Activated CD4-positive, alpha-beta T cell treated with anti-CD3 and anti-CD28 coated beads, Interleukin-2, amount 10 ng/mL, durations not matched to agents 7 days and 5 days (primary cell): ENCODE measurements around the gene ST8SIA1. TPM values are rescaled to one million over a fixed set of nuclear protein-coding genes. Genes with fewer than 3 reads are reported as not detected.
"Not testable (repeated sequence)": the region's sequence is repeated elsewhere in the genome, so short reads cannot be mapped to it uniquely, and the experiment has no call there.

Experiments
- CTCF ChIA-PET: fragments of 350-600 bp; sonication (Branson Sonifier 250); formaldehyde crosslinking; loops from one replicate; lab custom pipeline; 2021; ENCODE audit warnings: antibody characterized with exemption; lab: Charles Lee
- POLR2A ChIA-PET: fragments of 350-600 bp; sonication (Branson Sonifier 250); formaldehyde crosslinking; loops from one replicate; lab custom pipeline; 2021; ENCODE audit warnings: antibody characterized with exemption; lab: Charles Lee
- DNase-seq: peaks from one replicate; pipeline ENCODE4 v3.0.0-alpha.2; 2020
- H3K27ac Mint-ChIP-seq: one replicate; pipeline ENCODE4 v1.8.0; 2021; ENCODE audit warnings: mild to moderate bottlenecking, moderate library complexity, mixed read lengths
- H3K27me3 Mint-ChIP-seq: one replicate; pipeline ENCODE4 v1.8.0; 2021; ENCODE audit warnings: mixed read lengths
- H3K36me3 Mint-ChIP-seq: one replicate; pipeline ENCODE4 v1.8.0; 2021; ENCODE audit warnings: low read depth, mixed read lengths
- H3K4me1 Mint-ChIP-seq: one replicate; pipeline ENCODE4 v1.8.0; 2021; ENCODE audit warnings: mixed read lengths
- H3K4me3 Mint-ChIP-seq: one replicate; pipeline ENCODE4 v1.8.0; 2021; ENCODE audit warnings: mild to moderate bottlenecking, moderate library complexity, mixed read lengths
- H3K9me3 Mint-ChIP-seq: one replicate; pipeline ENCODE4 v1.8.0; 2021; ENCODE audit warnings: mixed read lengths
- total RNA-seq, 2 experiments: library from RNA; stranded (reverse); gene quantifications; one replicate each; pipeline ENCODE4 v1.2.3, GENCODE V29; 2021

Gene ST8SIA1, protein sequence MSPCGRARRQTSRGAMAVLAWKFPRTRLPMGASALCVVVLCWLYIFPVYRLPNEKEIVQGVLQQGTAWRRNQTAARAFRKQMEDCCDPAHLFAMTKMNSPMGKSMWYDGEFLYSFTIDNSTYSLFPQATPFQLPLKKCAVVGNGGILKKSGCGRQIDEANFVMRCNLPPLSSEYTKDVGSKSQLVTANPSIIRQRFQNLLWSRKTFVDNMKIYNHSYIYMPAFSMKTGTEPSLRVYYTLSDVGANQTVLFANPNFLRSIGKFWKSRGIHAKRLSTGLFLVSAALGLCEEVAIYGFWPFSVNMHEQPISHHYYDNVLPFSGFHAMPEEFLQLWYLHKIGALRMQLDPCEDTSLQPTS
- total RNA-seq: under 1 TPM; 0.52 to 0.62 TPM

DNA sequence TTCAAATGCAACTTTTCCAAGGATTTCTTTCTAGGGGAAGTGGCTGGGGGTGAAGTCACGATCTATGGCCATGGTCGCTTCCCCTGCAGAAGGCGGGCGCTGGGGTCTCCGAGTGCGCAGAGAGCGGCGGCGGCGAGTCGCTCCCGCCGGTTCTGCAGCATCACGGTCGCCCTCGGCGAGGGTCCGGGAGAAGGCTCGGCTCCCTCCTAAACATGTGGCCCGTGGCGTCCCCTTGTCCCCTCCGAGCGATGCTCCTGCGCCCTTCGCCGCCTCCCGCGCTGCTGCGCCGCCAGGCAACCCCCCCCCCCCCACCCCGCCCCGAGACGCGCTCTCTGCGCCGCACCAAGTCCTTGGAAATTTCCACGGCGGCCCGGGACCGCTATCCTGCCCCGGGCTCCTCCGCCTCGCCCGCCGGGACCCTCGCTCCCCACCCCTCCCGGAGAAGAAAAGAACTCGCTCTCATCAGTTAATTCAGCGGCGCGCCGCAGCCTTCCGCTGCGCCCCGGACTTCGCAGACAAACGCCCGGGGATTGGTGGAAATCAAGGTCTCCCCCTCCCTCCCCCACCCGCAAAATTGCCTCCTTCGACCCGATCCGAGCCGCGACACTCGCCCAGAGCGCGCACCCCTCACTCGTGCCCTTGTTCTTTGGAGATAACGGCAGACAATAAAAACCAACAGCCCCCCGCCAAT is at the start of gene ST8SIA1:
Gene ST8SIA1 (minus strand): TSS at position 298 of the 691 bp plus-strand sequence. CDS start 475 bp downstream, outside the sequence.
- no peaks in the 10 kb centered on the region for H3K36me3 Mint-ChIP-seq
- H3K9me3 Mint-ChIP-seq: no peaks in the 10 kb centered on the region
- peaks cover 20% of the 10 kb centered on the region for H3K4me1 Mint-ChIP-seq
- peak within 1 kb of the TSS; percentile 86 for H3K4me3 Mint-ChIP-seq
- DNase-seq: peak; percentile 35
- ChIA-PET CTCF (interaction anchor here (0.7 to 1.5 kb wide), 3 partner anchors 43 to 288 kb away, joined by 3 to 6 read pairs (median 3); no protein-coding TSS in a partner anchor), POLR2A (interaction anchor here (0.6 kb wide), 1 partner anchor 123 kb away, joined by 3 read pairs; no protein-coding TSS in a partner anchor)
- H3K27ac Mint-ChIP-seq: peak within 1 kb of the TSS; percentile 77
- H3K27me3 Mint-ChIP-seq: peaks cover 60% of the 10 kb centered on the region

DNA sequence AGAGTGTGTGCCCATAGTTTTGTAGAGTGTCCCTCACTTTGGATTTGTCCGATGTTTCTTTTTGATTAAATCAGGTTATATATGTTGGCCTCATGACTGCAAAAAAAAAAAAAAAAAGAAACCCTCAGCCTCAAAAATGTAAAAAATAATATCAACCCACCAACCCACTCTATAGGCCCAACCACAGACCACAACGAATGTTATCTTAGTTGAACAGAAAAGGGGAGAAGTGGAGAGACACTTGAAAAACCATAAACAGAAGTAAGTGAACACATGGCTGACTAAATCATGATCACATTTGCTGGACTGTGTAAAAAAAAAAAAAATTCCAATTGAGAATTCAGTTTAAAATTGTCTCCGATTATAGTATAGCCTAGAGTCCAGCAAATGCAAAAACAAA is 45.5 kb upstream of the ST8SIA1 start:
- CTCF ChIA-PET: no interaction called here
- Mint-ChIP-seq H3K36me3 (no peaks in the 10 kb centered on the region), H3K4me1 (no peaks in the 10 kb centered on the region), H3K4me3 (no peak overlapping the region), H3K9me3 (peaks cover 3% of the 10 kb centered on the region), H3K27me3 (no peaks in the 10 kb centered on the region), H3K27ac (no peak overlapping the region)
- POLR2A ChIA-PET: no interaction called here
- DNase-seq: no peak

DNA sequence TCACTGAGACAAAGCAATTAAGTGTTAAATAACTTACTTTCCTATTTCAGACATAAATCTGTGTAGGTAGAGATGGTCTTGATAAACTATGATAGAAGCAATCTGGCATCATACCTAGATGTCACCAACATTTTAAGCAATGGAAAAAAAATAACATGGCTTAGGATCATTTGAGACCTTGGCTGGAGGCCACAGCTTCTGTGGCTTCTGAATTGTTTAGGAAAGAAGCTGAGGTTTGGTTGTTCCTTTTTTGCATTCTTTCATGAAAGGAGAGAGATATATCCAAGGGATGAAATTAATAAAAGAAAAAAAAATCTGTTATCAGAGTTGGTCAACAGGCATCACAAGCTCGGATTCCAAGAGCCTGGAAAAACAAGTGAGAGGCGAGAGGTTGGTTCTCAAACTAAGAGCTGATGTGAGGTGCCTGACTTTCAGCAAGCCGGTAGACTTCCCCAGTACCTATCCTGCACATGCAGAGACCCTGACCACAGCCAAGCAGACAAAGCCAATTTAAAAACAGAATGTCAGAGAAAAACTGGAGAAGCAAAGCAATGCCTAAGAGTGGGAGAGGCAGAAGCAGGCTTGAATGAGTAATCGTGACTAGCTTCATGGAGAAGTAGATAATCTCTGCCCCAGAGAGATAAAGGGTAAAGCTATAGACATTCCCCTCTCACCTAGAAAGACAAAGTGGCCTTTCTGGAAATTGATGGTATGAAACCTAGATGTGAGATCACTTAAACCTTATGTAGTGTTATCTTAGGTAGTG is 43.4 kb upstream of the ST8SIA1 start:
- Mint-ChIP-seq H3K4me3 (no peak overlapping the region), H3K4me1 (no peaks in the 10 kb centered on the region), H3K27me3 (no peaks in the 10 kb centered on the region), H3K9me3 (no peaks in the 10 kb centered on the region), H3K36me3 (no peaks in the 10 kb centered on the region), H3K27ac (no peak overlapping the region)
- DNase-seq: no peak
- CTCF ChIA-PET: interaction anchor here (0.7 to 0.8 kb wide), 2 partner anchors 37 to 310 kb away, joined by 3 read pairs; no protein-coding TSS in a partner anchor
- POLR2A ChIA-PET: no interaction called here

DNA sequence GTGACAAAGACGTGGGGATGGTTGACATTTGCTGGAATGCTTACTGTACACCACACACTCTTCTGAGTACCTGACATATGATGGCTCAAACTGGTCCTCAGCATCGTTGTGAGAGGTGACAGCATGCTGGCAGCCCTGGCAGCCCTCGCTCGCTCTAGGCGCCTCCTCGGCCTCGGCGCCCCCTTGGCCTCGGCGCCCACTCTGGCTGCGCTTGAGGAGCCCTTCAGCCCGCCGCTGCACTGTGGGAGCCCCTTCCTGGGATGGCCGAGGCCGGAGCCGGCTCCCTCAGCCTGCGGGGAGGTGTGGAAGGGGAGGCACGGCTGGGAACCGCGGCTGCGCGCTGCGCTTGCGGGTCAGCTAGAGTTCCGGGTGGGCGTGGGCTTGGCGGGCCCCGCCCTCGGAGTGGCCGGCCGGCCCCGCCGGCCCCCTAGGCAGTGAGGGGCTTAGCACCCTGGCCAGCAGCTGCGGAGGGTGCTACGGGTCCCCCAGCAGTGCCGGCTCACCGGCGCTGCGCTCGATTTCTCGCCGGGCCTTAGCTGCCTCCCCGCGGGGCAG is 42.2 kb upstream of the ST8SIA1 start:
- H3K36me3 Mint-ChIP-seq, DNase-seq, H3K9me3 Mint-ChIP-seq, CTCF ChIA-PET, H3K27ac Mint-ChIP-seq, H3K4me3 Mint-ChIP-seq, POLR2A ChIA-PET, H3K4me1 Mint-ChIP-seq, H3K27me3 Mint-ChIP-seq: not testable (repeated sequence)

DNA sequence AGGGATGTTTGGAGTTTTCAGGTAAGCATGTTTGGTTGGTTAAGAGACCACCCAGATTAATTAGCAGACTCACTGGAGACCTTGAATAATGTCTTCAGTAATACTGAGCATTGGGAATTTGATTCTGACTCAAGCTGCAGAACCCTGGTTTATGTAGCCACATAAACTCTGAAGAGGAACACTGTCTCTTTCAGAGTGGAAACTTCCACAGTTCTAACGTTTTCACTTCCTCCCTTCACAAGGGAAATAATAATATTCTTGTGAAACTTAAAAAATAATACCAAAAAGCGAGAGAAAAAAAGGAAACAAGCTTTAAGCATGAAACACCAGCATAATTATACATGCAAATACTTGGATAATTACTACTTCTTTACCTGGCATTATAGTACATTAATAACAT is 40.0 kb upstream of the ST8SIA1 start:
- H3K27ac Mint-ChIP-seq: no peak overlapping the region
- H3K27me3 Mint-ChIP-seq: no peaks in the 10 kb centered on the region
- H3K4me1 Mint-ChIP-seq: no peaks in the 10 kb centered on the region
- no peaks in the 10 kb centered on the region for H3K36me3 Mint-ChIP-seq
- CTCF ChIA-PET: no interaction called here
- POLR2A ChIA-PET: no interaction called here
- DNase-seq: no peak
- no peak overlapping the region for H3K4me3 Mint-ChIP-seq
- no peaks in the 10 kb centered on the region for H3K9me3 Mint-ChIP-seq

DNA sequence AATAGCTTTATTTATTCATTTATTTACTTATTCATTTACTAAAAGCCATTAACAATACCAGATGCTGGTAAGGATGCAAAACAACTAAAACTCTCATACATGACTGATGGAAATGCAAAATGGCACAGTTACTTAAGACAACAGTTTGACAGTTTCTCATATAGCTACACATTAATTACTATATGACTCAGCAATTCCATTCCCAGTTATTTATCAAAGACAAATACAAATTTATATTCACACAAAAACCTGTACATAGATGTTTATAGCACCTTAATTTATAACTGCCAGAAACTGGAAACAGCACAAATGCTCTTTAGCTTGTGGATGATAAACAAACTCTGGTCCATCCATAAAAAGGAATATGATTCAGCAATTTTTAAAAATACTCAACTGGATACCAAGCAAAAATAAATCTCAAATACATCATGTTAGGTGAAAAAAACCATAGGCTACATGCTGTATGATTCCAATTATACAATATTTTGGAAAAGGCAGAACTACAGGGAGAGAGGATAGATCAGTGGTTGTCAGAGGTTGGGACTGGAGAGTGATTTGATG is 37.9 kb upstream of the ST8SIA1 start:
- no peaks in the 10 kb centered on the region for H3K36me3 Mint-ChIP-seq
- peaks cover 4% of the 10 kb centered on the region for H3K9me3 Mint-ChIP-seq
- POLR2A ChIA-PET: no interaction called here
- no peak overlapping the region for H3K27ac Mint-ChIP-seq
- DNase-seq: no peak
- no peaks in the 10 kb centered on the region for H3K27me3 Mint-ChIP-seq
- no peak overlapping the region for H3K4me3 Mint-ChIP-seq
- CTCF ChIA-PET: no interaction called here
- H3K4me1 Mint-ChIP-seq: no peaks in the 10 kb centered on the region

DNA sequence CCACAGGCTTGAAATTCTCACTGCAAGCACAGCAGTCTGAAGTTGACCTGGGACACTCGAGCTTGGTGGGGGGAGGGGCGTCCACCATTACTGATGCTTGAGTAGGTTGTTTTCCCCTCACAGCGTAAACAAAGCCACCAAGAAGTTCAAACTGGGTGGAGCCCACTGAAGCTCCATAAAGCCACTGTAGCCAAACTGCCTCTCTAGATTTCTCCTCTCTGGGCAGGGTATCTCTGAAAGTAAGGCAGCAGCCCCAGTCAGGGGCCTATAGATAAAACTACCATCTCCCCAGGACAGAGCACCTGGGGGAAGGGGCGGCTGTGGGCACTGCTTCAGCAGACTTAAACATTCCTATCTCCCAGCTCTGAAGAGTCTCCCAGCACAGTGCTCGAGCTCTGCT is 31.7 kb upstream of the ST8SIA1 start:
- H3K27ac Mint-ChIP-seq: no peak overlapping the region
- ChIA-PET CTCF (no interaction called here), POLR2A (no interaction called here)
- H3K36me3 Mint-ChIP-seq: no peaks in the 10 kb centered on the region
- peaks cover 8% of the 10 kb centered on the region for H3K9me3 Mint-ChIP-seq
- H3K4me3 Mint-ChIP-seq: no peak overlapping the region
- no peaks in the 10 kb centered on the region for H3K4me1 Mint-ChIP-seq
- H3K27me3 Mint-ChIP-seq: no peaks in the 10 kb centered on the region
- no peak for DNase-seq

DNA sequence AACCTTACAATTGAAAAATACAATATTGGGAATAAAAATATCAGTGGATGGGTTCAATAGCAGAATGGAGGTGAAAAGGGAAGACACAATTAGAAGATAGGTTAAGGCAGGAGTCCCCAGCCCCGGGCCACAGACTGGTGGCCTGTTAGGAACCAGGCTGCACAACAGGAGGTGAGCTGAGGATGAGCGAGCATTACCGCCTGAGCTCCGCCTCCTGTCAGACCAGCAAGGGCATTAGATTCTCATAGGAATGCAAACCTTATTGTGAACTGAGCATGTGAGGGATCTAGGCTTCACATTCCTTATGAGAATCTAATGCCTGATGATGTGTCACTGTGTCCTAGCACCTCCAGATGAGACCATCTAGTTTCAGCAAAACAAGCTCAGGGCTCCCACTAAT is 27.3 kb upstream of the ST8SIA1 start:
- no peaks in the 10 kb centered on the region for H3K9me3 Mint-ChIP-seq
- ChIA-PET CTCF (no interaction called here), POLR2A (no interaction called here)
- H3K4me3 Mint-ChIP-seq: no peak overlapping the region
- H3K27me3 Mint-ChIP-seq: no peaks in the 10 kb centered on the region
- no peak for DNase-seq
- H3K36me3 Mint-ChIP-seq: no peaks in the 10 kb centered on the region
- no peaks in the 10 kb centered on the region for H3K4me1 Mint-ChIP-seq
- no peak overlapping the region for H3K27ac Mint-ChIP-seq

DNA sequence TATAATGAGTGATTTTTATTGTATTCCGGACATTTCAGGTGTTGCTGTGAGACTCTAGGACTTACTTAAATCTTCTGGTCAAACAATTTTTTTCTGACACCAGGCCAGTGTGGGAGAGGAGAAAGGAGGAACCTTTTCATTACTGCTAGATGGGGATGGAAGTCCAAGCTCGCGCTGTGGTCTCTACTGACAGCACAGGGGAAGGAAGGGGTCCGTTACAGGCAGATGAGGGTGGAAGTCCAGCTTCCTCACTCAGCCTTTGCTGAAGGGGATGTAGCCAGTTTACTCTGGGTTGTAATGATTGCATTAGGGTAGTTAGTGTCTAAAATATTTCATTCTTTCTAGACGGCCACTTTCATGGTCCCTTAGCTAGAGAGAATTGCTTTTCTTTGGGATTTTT is 26.3 kb upstream of the ST8SIA1 start:
- Mint-ChIP-seq H3K9me3 (no peaks in the 10 kb centered on the region), H3K27ac (no peak overlapping the region), H3K4me3 (no peak overlapping the region), H3K4me1 (no peaks in the 10 kb centered on the region), H3K36me3 (no peaks in the 10 kb centered on the region), H3K27me3 (no peaks in the 10 kb centered on the region)
- no peak for DNase-seq
- ChIA-PET CTCF (no interaction called here), POLR2A (no interaction called here)

DNA sequence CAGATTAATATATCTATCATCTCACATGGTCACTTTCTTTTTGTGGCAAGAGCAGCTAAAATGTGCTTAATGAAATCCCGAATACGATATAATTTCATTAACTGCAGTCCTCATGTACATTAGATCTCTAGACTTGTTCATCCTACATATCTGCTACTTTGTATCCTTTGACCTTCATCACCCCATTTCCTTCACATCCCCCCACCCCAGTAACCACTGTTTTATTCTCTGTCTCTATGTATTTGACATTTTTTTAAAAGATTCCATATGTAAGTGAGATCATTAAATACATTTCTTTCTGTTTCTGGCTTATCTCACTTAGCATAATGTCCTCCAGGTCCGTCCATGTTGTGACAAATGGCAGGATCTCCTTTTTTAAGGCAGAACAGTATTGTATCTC is 23.0 kb upstream of the ST8SIA1 start:
- no peaks in the 10 kb centered on the region for H3K27me3 Mint-ChIP-seq
- H3K27ac Mint-ChIP-seq: no peak overlapping the region
- no peaks in the 10 kb centered on the region for H3K9me3 Mint-ChIP-seq
- ChIA-PET POLR2A (no interaction called here), CTCF (interaction anchor here (0.6 to 0.7 kb wide), 2 partner anchors 8 to 269 kb away, joined by 3 to 5 read pairs; no protein-coding TSS in a partner anchor)
- H3K4me3 Mint-ChIP-seq: no peak overlapping the region
- no peaks in the 10 kb centered on the region for H3K4me1 Mint-ChIP-seq
- no peaks in the 10 kb centered on the region for H3K36me3 Mint-ChIP-seq
- DNase-seq: no peak

DNA sequence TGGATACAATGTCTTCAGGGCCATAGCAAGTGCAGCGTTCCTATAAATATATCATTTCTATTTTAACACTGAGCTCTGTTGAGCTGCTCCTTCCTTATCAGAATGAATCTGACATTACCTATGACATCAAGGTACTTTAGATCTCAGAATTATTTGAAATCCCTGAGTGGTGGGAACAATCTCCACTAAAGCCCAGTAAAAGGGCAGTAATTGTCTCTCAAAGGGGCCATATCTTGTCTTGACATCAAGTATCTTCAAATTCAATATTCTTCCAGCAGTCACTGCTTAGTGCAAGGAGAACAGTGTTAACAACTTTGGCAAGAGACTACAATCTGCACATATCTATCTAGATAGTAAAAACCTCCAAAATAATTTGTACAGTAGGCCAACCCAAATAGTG is 21.7 kb upstream of the ST8SIA1 start:
- H3K4me3 Mint-ChIP-seq: no peak overlapping the region
- no peaks in the 10 kb centered on the region for H3K4me1 Mint-ChIP-seq
- no peak overlapping the region for H3K27ac Mint-ChIP-seq
- H3K9me3 Mint-ChIP-seq: no peaks in the 10 kb centered on the region
- no peak for DNase-seq
- ChIA-PET CTCF (no interaction called here), POLR2A (no interaction called here)
- peaks cover 2% of the 10 kb centered on the region for H3K27me3 Mint-ChIP-seq
- H3K36me3 Mint-ChIP-seq: no peaks in the 10 kb centered on the region

DNA sequence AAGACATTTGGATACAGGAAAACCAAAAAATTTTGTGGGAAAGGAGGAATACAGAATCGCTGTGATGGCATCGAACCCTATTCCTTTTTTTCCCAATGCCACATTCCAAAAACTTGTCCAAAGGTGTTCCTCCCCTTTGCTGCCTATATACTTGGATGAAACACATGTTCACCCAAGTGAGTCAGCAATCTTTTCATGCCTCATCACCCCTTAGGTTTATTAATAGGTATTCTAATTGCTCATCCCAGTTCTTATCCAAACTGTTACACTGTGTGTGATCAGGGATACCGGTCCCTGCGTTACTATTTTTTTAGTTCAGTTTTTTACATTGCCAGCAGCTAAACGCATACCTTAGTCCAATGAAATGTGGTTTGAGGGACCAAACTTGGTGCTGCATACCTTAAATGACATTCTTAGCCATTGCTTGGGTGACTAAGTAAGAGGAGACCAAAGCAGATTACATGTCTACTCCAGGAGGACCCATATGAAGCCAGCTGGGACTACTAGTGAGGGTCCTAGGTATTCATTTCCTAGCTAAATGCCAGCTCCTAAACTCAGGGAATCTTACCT is 20.6 kb upstream of the ST8SIA1 start:
- Mint-ChIP-seq H3K4me1 (no peaks in the 10 kb centered on the region), H3K27me3 (peaks cover 2% of the 10 kb centered on the region), H3K36me3 (no peaks in the 10 kb centered on the region), H3K9me3 (no peaks in the 10 kb centered on the region), H3K4me3 (no peak overlapping the region), H3K27ac (no peak overlapping the region)
- ChIA-PET POLR2A (no interaction called here), CTCF (no interaction called here)
- no peak for DNase-seq
